HEK293 (cell line): ENCODE results near the gene GCNT1.
A peak's percentile ranks its signal among the peaks of the same experiment; 100 is the strongest.

Experiments
- CTCF ChIA-PET: fragments of 350-600 bp; formaldehyde crosslinking; extraction: SDS; loops from one replicate; lab custom pipeline; 2021; ENCODE audit warnings: antibody characterized with exemption; lab: Yijun Ruan, JAX
- POLR2A ChIA-PET: fragments of 300-600 bp; formaldehyde crosslinking; extraction: SDS; loops from one replicate; lab custom pipeline; 2020; ENCODE audit warnings: antibody characterized with exemption, inconsistent platforms; lab: Yijun Ruan, JAX
- H3K27ac ChIP-seq: fragments of 200-500 bp; sonication (Bioruptor generic); 2 replicates; pipeline ENCODE4 v1.5.1; 2014; ENCODE audit warnings: low read depth, low read length, control low read depth, inconsistent platforms; ENCODE audit errors: extremely low read depth
- H3K36me3 ChIP-seq, 2 experiments: fragments of 200-500 bp in 1 of 2; sonication (Bioruptor generic) in 1 of 2; 1 replicate in 1 of 2; 2 replicates in 1 of 2; pipeline ENCODE4 v1.5.1; 2014 to 2017; ENCODE audit warnings: inconsistent platforms in 2 of 2, low read length in 2 of 2; ENCODE audit not compliant: control insufficient read depth in 2 of 2, insufficient read depth in 1 of 2
- H3K4me1 ChIP-seq: fragments of 200-500 bp; sonication (Bioruptor generic); 2 replicates; pipeline ENCODE4 v1.5.1; 2014; ENCODE audit warnings: mild to moderate bottlenecking, low read length, inconsistent platforms; ENCODE audit not compliant: control insufficient read depth, insufficient read depth
- H3K4me3 ChIP-seq: 2 replicates; pipeline ENCODE4 v1.5.1; 2011; ENCODE audit warnings: low read depth, mild to moderate bottlenecking, control low read depth, low read length, moderate library complexity
- H3K9me3 ChIP-seq: fragments of 200-500 bp; sonication (Bioruptor generic); 2 replicates; pipeline ENCODE4 v1.5.1; 2014; ENCODE audit warnings: low read depth, low read length, inconsistent platforms; ENCODE audit not compliant: control insufficient read depth, insufficient read depth
- EGR2 ChIP-seq: fragments of 450-650 bp; formaldehyde crosslinking; IDR thresholded peaks from 2 replicates; pipeline ENCODE4 v1.5.1; 2016; ENCODE audit warnings: low read depth, missing biosample characterization, missing genetic modification characterization
- FEZF1 ChIP-seq: fragments of 450-650 bp; formaldehyde crosslinking; IDR thresholded peaks from 2 replicates; pipeline ENCODE4 v1.5.1; 2016; ENCODE audit warnings: missing biosample characterization, missing genetic modification characterization
- HOXC10 ChIP-seq: sonication (generic); formaldehyde crosslinking; IDR thresholded peaks from 2 replicates; pipeline ENCODE4 v1.8.1; 2023; ENCODE audit warnings: mild to moderate bottlenecking, missing genetic modification reagents
- PRDM1 ChIP-seq: fragments of 450-650 bp; formaldehyde crosslinking; IDR thresholded peaks from 2 replicates; pipeline ENCODE4; 2016; ENCODE audit warnings: missing biosample characterization, missing genetic modification characterization
- PRDM6 ChIP-seq: fragments of 450-650 bp; formaldehyde crosslinking; IDR thresholded peaks from 2 replicates; pipeline ENCODE4 v1.5.1; 2017; ENCODE audit warnings: missing biosample characterization, missing genetic modification characterization
- RBAK ChIP-seq: fragments of 450-650 bp; formaldehyde crosslinking; IDR thresholded peaks from 2 replicates; pipeline ENCODE4 v1.5.1; 2016; ENCODE audit warnings: missing biosample characterization, missing genetic modification characterization
- SETDB1 ChIP-seq: IDR thresholded peaks from one replicate; pipeline ENCODE4 v1.6.1; 2017; ENCODE audit warnings: mild to moderate bottlenecking, low read length, moderate library complexity, mixed read lengths; ENCODE audit not compliant: insufficient read length
- SP3 ChIP-seq: fragments of 450-650 bp; formaldehyde crosslinking; IDR thresholded peaks from 2 replicates; pipeline ENCODE4 v1.5.1; 2016; ENCODE audit warnings: missing biosample characterization, missing genetic modification characterization
- SP7 ChIP-seq: fragments of 450-650 bp; formaldehyde crosslinking; IDR thresholded peaks from 2 replicates; pipeline ENCODE4 v1.5.1; 2016; ENCODE audit warnings: missing biosample characterization, missing genetic modification characterization
- TCF7L2 ChIP-seq: IDR thresholded peaks from 2 replicates; pipeline ENCODE4 v1.6.1; 2011; ENCODE audit warnings: low read depth, mild to moderate bottlenecking, inconsistent platforms, low read length, moderate library complexity, borderline replicate concordance
- TRIM28 ChIP-seq: IDR thresholded peaks from 2 replicates; pipeline ENCODE4 v1.6.1; 2011; ENCODE audit warnings: low read length, control low read depth, borderline replicate concordance
- ZBTB44 ChIP-seq: fragments of 450-650 bp; IDR thresholded peaks from 2 replicates; pipeline ENCODE4 v1.5.1; 2018; ENCODE audit warnings: missing biosample characterization, mild to moderate bottlenecking, missing genetic modification characterization
- ZBTB7A ChIP-seq: fragments of 450-650 bp; formaldehyde crosslinking; IDR thresholded peaks from 2 replicates; pipeline ENCODE4 v1.5.1; 2016; ENCODE audit warnings: low read depth, missing biosample characterization, missing genetic modification characterization
- ZNF184 ChIP-seq: fragments of 450-650 bp; IDR thresholded peaks from 2 replicates; pipeline ENCODE4 v1.5.1; 2018; ENCODE audit warnings: missing biosample characterization, mild to moderate bottlenecking, missing genetic modification characterization
- ZNF239 ChIP-seq: fragments of 450-650 bp; formaldehyde crosslinking; IDR thresholded peaks from 2 replicates; pipeline ENCODE4 v1.5.1; 2016; ENCODE audit warnings: missing biosample characterization, missing genetic modification characterization
- ZNF302 ChIP-seq: fragments of 450-650 bp; formaldehyde crosslinking; IDR thresholded peaks from 2 replicates; pipeline ENCODE4 v1.5.1; 2016; ENCODE audit warnings: missing biosample characterization, missing genetic modification characterization, low read depth
- ZNF311 ChIP-seq: fragments of 450-650 bp; formaldehyde crosslinking; IDR thresholded peaks from 2 replicates; pipeline ENCODE4 v1.5.1; 2017; ENCODE audit warnings: missing biosample characterization, missing genetic modification characterization, borderline replicate concordance
- ZNF324 ChIP-seq: fragments of 450-650 bp; formaldehyde crosslinking; IDR thresholded peaks from 2 replicates; pipeline ENCODE4 v1.5.1; 2016; ENCODE audit warnings: missing biosample characterization, missing genetic modification characterization
- ZNF341 ChIP-seq: fragments of 450-650 bp; formaldehyde crosslinking; IDR thresholded peaks from 2 replicates; pipeline ENCODE4; 2016; ENCODE audit warnings: low read depth, missing biosample characterization, missing genetic modification characterization
- ZNF354C ChIP-seq: fragments of 450-650 bp; formaldehyde crosslinking; IDR thresholded peaks from 2 replicates; pipeline ENCODE4 v1.5.1; 2016; ENCODE audit warnings: missing biosample characterization, missing genetic modification characterization, low read depth, borderline replicate concordance
- ZNF37A ChIP-seq: fragments of 450-650 bp; IDR thresholded peaks from 2 replicates; pipeline ENCODE4 v1.5.1; 2018; ENCODE audit warnings: missing biosample characterization, missing genetic modification characterization
- ZNF488 ChIP-seq: fragments of 450-650 bp; formaldehyde crosslinking; IDR thresholded peaks from 2 replicates; pipeline ENCODE4 v1.5.1; 2016; ENCODE audit warnings: missing biosample characterization, missing genetic modification characterization
- ZNF624 ChIP-seq: fragments of 450-650 bp; formaldehyde crosslinking; IDR thresholded peaks from 2 replicates; pipeline ENCODE4 v1.5.1; 2017; ENCODE audit warnings: missing biosample characterization, missing genetic modification characterization
- ZNF658 ChIP-seq: fragments of 450-650 bp; formaldehyde crosslinking; IDR thresholded peaks from 2 replicates; pipeline ENCODE4; 2016; ENCODE audit warnings: missing biosample characterization, missing genetic modification characterization
- ZNF677 ChIP-seq: fragments of 450-650 bp; IDR thresholded peaks from 2 replicates; pipeline ENCODE4 v1.5.0; 2018; ENCODE audit warnings: missing biosample characterization, mild to moderate bottlenecking, missing genetic modification characterization, moderate library complexity
- ZNF747 ChIP-seq: fragments of 450-650 bp; formaldehyde crosslinking; IDR thresholded peaks from 2 replicates; pipeline ENCODE4 v1.5.1; 2016; ENCODE audit warnings: missing biosample characterization, missing genetic modification characterization
- ZSCAN16 ChIP-seq: fragments of 450-650 bp; formaldehyde crosslinking; IDR thresholded peaks from 2 replicates; pipeline ENCODE4 v1.5.1; 2016; ENCODE audit warnings: missing biosample characterization, missing genetic modification characterization
- TF ChIP-seq, protein P1 (sequence below): fragments of 450-650 bp; formaldehyde crosslinking; IDR thresholded peaks from 2 replicates; pipeline ENCODE4 v1.5.1; 2017; ENCODE audit warnings: missing biosample characterization, missing genetic modification characterization

The GCNT1 gene

GRCh38 chr9:76438841-76439588, 20.0 kb upstream of the GCNT1 start:
- no peaks in the 10 kb centered on the region for H3K4me1 ChIP-seq
- no peak for TF ChIP-seq ZSCAN16
- no peak for TF ChIP-seq HOXC10 (CRISPR knock-in tag)
- no peak for TF ChIP-seq ZNF677 (tag by site-specific recombination)
- no peak for TF ChIP-seq ZNF658 (tag by site-specific recombination)
- no peak for TF ChIP-seq ZNF302 (tag by site-specific recombination)
- no peak for TF ChIP-seq ZNF239 (tag by site-specific recombination)
- no peak for TF ChIP-seq FEZF1 (tag by site-specific recombination)
- no peak for TF ChIP-seq ZNF747
- TF ChIP-seq ZBTB7A: no peak
- no peak for TF ChIP-seq SP3 (tag by site-specific recombination)
- no peak for TF ChIP-seq ZNF37A (tag by site-specific recombination)
- TF ChIP-seq ZNF624 (tag by site-specific recombination): no peak
- no peak for TF ChIP-seq ZBTB44 (tag by site-specific recombination)
- TF ChIP-seq ZNF311 (tag by site-specific recombination): no peak
- TF ChIP-seq, all 188 proteins: peak for 0
- no peak overlapping the region for H3K27ac ChIP-seq
- POLR2A ChIA-PET: no interaction called here
- H3K4me3 ChIP-seq: no peak overlapping the region
- no peaks in the 10 kb centered on the region for H3K9me3 ChIP-seq
- CTCF ChIA-PET: interaction anchor here (0.6 kb wide), 2 partner anchors 12 to 70 kb away, joined by 3 to 4 read pairs; no protein-coding TSS in a partner anchor
- no peaks in the 10 kb centered on the region for H3K36me3 ChIP-seq

DNA sequence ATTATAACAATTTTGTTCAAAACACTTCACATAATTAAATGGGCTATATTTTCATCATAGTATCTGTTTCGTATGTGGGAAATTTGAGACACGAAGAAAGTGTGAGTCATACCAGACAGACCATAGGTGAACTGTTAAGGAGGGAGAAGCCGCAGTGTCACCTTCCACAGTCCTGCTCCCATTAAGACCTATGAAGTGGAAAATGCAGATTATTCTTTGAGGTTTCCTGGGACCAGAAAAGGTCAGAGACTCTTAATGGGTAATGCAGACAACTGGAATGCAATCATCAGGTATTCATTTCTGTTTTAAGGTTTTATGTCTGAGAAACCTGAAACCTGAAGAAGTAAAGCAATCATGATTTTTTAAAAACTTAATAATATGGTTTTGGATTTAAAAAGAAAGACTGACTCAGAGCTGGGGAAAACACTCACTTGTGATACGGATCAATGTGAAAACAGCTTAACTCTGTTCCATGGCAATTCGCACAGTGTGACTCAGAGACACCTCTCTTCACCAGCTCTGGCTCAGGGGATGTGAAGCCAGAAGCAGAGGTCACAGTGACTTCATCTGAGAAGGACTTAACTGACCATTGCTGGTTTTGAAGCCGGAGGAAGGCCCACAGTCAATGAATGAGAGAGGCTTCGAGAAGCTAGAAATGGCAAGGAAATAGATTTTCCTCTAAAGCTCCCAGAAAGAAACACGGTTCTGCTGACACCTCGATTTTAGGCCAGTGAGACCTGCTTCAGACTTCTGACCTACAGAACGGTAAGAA, 17.2 kb upstream of the GCNT1 start:
- no peaks in the 10 kb centered on the region for H3K9me3 ChIP-seq
- H3K27ac ChIP-seq: no peak overlapping the region
- H3K4me3 ChIP-seq: no peak overlapping the region
- POLR2A ChIA-PET: interaction anchor here (0.6 to 1.0 kb wide), 3 partner anchors 17 to 140 kb away, joined by 3 to 7 read pairs (median 3); partner anchors contain the start of genes GCNT1 and RFK
- CTCF ChIA-PET: interaction anchor here (0.6 to 1.8 kb wide), 5 partner anchors 14 to 217 kb away, joined by 3 to 10 read pairs (median 3); no protein-coding TSS in a partner anchor
- H3K36me3 ChIP-seq: no peaks in the 10 kb centered on the region
- TF ChIP-seq ZNF324 (no peak), TRIM28 (no peak), ZNF488 (no peak), EGR2 (tag by site-specific recombination) (no peak), ZNF354C (tag by site-specific recombination) (no peak), SETDB1 (no peak), ZNF184 (tag by site-specific recombination) (no peak), SP7 (peak; percentile 79), TCF7L2 (no peak), ZNF341 (tag by site-specific recombination) (no peak), RBAK (no peak), PRDM1 (no peak), PRDM6 (tag by site-specific recombination) (0 out of 2 replicates have a peak, but pooled peaks have one; percentile 12)
- TF ChIP-seq, protein P1, sequence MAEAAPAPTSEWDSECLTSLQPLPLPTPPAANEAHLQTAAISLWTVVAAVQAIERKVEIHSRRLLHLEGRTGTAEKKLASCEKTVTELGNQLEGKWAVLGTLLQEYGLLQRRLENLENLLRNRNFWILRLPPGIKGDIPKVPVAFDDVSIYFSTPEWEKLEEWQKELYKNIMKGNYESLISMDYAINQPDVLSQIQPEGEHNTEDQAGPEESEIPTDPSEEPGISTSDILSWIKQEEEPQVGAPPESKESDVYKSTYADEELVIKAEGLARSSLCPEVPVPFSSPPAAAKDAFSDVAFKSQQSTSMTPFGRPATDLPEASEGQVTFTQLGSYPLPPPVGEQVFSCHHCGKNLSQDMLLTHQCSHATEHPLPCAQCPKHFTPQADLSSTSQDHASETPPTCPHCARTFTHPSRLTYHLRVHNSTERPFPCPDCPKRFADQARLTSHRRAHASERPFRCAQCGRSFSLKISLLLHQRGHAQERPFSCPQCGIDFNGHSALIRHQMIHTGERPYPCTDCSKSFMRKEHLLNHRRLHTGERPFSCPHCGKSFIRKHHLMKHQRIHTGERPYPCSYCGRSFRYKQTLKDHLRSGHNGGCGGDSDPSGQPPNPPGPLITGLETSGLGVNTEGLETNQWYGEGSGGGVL (tag by site-specific recombination): no peak
- no peaks in the 10 kb centered on the region for H3K4me1 ChIP-seq
